Activated naive CD8-positive, alpha-beta T cell (primary cell): ENCODE results near the gene WDFY1.

Experiments
- H3K27ac Mint-ChIP-seq: one replicate; pipeline ENCODE4 v1.8.0; 2021; ENCODE audit warnings: mixed read lengths
- H3K27me3 Mint-ChIP-seq: one replicate; pipeline ENCODE4 v1.8.0; 2021; ENCODE audit warnings: mixed read lengths
- H3K36me3 Mint-ChIP-seq: one replicate; pipeline ENCODE4 v1.8.0; 2021; ENCODE audit warnings: mixed read lengths
- H3K4me1 Mint-ChIP-seq: one replicate; pipeline ENCODE4 v1.8.0; 2021; ENCODE audit warnings: low read depth, mixed read lengths
- H3K4me3 Mint-ChIP-seq: one replicate; pipeline ENCODE4 v1.8.0; 2021; ENCODE audit warnings: mild to moderate bottlenecking, mixed read lengths
- H3K9me3 Mint-ChIP-seq: one replicate; pipeline ENCODE4 v1.8.0; 2021; ENCODE audit warnings: low read depth, mixed read lengths

Gene WDFY1

DNA sequence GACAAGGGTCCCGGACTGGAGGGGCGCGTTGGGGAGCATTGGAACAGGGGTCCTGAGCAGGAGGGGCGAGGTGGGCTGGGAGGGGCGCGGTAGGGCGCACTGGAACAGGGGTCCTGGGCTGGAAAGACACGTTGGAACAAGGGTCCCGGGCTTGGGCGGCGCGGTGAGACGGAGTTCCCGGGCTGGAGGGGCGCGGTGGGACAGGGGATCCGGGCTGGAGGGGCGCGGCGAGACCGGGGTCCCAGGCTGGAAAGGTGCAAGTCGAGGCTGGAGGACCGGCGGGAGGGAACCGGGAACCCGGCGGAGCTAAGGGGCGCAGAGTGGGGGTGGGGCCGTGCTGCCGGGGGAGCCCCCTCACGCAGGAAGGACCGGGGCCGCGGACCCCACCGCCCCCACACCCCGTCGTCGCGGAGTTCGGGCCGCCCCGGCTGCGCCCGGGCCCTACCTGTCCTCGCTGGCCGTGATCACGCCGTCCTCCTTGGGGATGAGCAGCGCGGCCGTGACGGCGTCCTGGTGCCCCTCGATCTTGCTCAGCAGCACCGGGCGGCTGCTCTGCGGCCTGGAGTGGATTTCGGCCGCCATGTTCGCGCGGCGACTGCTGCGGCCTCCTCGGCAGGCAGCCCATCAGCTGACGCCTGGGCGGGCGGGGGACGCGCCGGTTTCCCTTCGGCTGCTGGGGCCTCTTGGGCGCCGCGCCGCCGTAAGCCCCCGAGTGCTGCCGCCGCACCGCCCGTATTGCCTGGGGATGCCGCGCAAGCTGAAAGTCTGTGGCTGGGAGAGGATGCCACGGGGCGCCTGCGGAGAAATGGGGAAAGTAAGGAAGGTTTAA, at the start of gene WDFY1:
Gene WDFY1, minus strand, starts transcription at position 633 of the 829 bp plus-strand sequence. Its CDS starts 51 bp downstream, at position 582.
- peaks cover 51% of the 10 kb centered on the region for H3K4me1 Mint-ChIP-seq
- H3K9me3 Mint-ChIP-seq = peaks cover 3% of the 10 kb centered on the region
- H3K36me3 Mint-ChIP-seq = peaks cover 4% of the 10 kb centered on the region

GRCh38 chr2:223994562-223995162, 49.5 kb upstream of the WDFY1 start:
- H3K36me3 Mint-ChIP-seq = peaks cover 7% of the 10 kb centered on the region
- peak overlapping the region; percentile 42 for H3K27ac Mint-ChIP-seq
- no peaks in the 10 kb centered on the region for H3K27me3 Mint-ChIP-seq
- H3K4me3 Mint-ChIP-seq = no peak overlapping the region
- no peaks in the 10 kb centered on the region for H3K9me3 Mint-ChIP-seq
- H3K4me1 Mint-ChIP-seq = peaks cover 9% of the 10 kb centered on the region

More for the DNA sequence above, at the start of gene WDFY1:
- Mint-ChIP-seq H3K4me3 (peak within 1 kb of the TSS; percentile 88), H3K27ac (peak within 1 kb of the TSS; percentile 83), H3K27me3 (no peaks in the 10 kb centered on the region)

- Mint-ChIP-seq H3K4me3 (no peak overlapping the region), H3K9me3 (no peaks in the 10 kb centered on the region), H3K27ac (no peak overlapping the region), H3K4me1 (peaks cover 9% of the 10 kb centered on the region), H3K27me3 (no peaks in the 10 kb centered on the region), H3K36me3 (peaks cover 9% of the 10 kb centered on the region)
Measured at GRCh38 chr2:223993634-223994232, 48.6 kb upstream of the WDFY1 start.

GRCh38 chr2:223991611-223992010, 46.5 kb upstream of the WDFY1 start:
- Mint-ChIP-seq H3K9me3 (no peaks in the 10 kb centered on the region), H3K4me1 (peaks cover 9% of the 10 kb centered on the region), H3K27me3 (no peaks in the 10 kb centered on the region)

GRCh38 chr2:223989856-223990232, 44.7 kb upstream of the WDFY1 start:
- Mint-ChIP-seq H3K36me3 (peaks cover 3% of the 10 kb centered on the region), H3K27ac (no peak overlapping the region), H3K4me1 (peaks cover 2% of the 10 kb centered on the region), H3K27me3 (no peaks in the 10 kb centered on the region), H3K4me3 (no peak overlapping the region), H3K9me3 (no peaks in the 10 kb centered on the region)

More at GRCh38 chr2:223991611-223992010, 46.5 kb upstream of the WDFY1 start:
- H3K27ac Mint-ChIP-seq = no peak overlapping the region
- H3K4me3 Mint-ChIP-seq = no peak overlapping the region
- H3K36me3 Mint-ChIP-seq = peaks cover 5% of the 10 kb centered on the region

- Mint-ChIP-seq H3K4me3 (no peak overlapping the region), H3K9me3 (no peaks in the 10 kb centered on the region), H3K27me3 (no peaks in the 10 kb centered on the region), H3K4me1 (no peaks in the 10 kb centered on the region), H3K36me3 (peaks cover 3% of the 10 kb centered on the region), H3K27ac (no peak overlapping the region)
Measured at GRCh38 chr2:223989206-223989855, 44.2 kb upstream of the WDFY1 start.

- H3K27me3 Mint-ChIP-seq = no peaks in the 10 kb centered on the region
- H3K36me3 Mint-ChIP-seq = peaks cover 4% of the 10 kb centered on the region
- H3K27ac Mint-ChIP-seq = no peak overlapping the region
- H3K4me3 Mint-ChIP-seq = no peak overlapping the region
- no peaks in the 10 kb centered on the region for H3K9me3 Mint-ChIP-seq
- H3K4me1 Mint-ChIP-seq = no peaks in the 10 kb centered on the region
Measured at GRCh38 chr2:223981241-223981640, 36.1 kb upstream of the WDFY1 start.

GRCh38 chr2:223980803-223981202, 35.7 kb upstream of the WDFY1 start:
- H3K9me3 Mint-ChIP-seq = no peaks in the 10 kb centered on the region
- peaks cover 4% of the 10 kb centered on the region for H3K36me3 Mint-ChIP-seq
- H3K27ac Mint-ChIP-seq = no peak overlapping the region
- H3K27me3 Mint-ChIP-seq = no peaks in the 10 kb centered on the region
- H3K4me1 Mint-ChIP-seq = no peaks in the 10 kb centered on the region
- H3K4me3 Mint-ChIP-seq = no peak overlapping the region

DNA sequence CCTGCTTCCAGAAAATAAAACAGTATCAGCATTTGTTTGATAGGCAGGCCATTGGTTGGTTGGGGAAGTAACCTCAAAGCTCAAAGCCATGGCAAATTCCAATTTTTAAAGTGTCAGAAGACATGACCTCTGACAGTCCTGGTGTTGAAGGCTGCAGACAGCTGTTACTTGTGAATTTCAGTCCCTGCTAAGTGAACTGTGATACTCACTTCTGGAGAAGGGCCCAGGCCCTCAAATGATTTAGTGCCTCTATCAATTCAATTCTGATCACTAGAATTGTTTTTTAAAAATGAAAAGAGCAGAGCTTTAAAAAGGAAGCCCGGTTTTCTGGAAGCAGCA, 35.2 kb upstream of the WDFY1 start:
- Mint-ChIP-seq H3K36me3 (peaks cover 8% of the 10 kb centered on the region), H3K27me3 (no peaks in the 10 kb centered on the region), H3K9me3 (no peaks in the 10 kb centered on the region), H3K4me3 (no peak overlapping the region), H3K27ac (no peak overlapping the region), H3K4me1 (no peaks in the 10 kb centered on the region)

DNA sequence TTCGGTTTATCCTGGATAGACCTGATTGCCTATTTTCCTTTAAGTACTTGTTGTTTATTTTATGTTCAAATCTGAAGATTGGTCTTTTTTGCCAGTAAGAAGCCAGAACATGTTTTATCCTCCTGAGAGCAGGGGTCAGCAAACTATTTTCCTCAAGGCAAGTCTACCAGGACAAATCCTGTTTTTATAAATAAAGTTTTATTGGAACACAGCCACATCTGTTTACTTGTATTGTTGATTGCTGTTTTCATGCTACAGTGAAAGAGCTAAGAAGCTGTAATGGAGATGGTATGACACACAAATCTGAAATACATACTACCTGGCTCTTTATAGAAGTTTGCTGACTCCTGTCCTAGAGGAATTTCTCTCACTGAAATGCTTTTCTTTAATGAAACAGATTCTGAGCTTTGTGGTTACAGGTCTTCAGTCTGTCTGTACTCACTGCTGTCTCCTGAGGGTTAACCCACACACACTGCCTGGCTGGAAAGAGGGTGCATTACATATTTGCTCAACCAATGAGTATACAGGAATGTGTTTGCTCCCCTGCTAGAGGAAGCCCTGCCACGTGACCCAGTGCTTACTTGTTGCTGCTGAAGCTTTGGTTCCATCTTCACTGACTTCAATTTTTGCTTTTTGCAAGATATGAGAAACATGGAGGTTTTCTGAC, 34.7 kb upstream of the WDFY1 start:
- no peaks in the 10 kb centered on the region for H3K4me1 Mint-ChIP-seq
- no peaks in the 10 kb centered on the region for H3K27me3 Mint-ChIP-seq
- no peak overlapping the region for H3K4me3 Mint-ChIP-seq
- H3K9me3 Mint-ChIP-seq = no peaks in the 10 kb centered on the region
- peaks cover 8% of the 10 kb centered on the region for H3K36me3 Mint-ChIP-seq
- H3K27ac Mint-ChIP-seq = no peak overlapping the region

DNA sequence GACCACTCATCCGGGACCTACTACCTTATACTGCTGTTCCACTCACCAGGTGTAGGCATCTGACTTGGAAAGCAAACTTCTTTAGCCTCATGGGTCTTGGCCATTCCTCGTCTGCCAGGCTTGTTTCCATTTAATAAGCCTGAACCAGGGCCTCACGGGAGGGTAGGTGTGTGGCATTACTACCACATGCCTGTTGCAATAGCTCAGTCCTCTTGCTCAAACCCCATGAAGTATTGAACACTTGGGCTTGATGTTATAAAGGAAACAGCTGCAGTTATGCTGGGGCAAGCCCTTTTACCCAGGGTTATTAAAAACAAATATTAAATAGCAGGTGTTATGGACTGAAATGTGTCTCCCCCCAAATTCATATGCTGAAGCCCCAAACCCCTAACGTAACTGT, 33.3 kb upstream of the WDFY1 start:
- Mint-ChIP-seq H3K4me3 (no peak overlapping the region), H3K4me1 (no peaks in the 10 kb centered on the region), H3K36me3 (peaks cover 6% of the 10 kb centered on the region), H3K27me3 (no peaks in the 10 kb centered on the region), H3K27ac (no peak overlapping the region), H3K9me3 (no peaks in the 10 kb centered on the region)

GRCh38 chr2:223976635-223977226, 31.6 kb upstream of the WDFY1 start:
- peaks cover 6% of the 10 kb centered on the region for H3K36me3 Mint-ChIP-seq
- no peaks in the 10 kb centered on the region for H3K4me1 Mint-ChIP-seq
- H3K4me3 Mint-ChIP-seq = no peak overlapping the region
- no peaks in the 10 kb centered on the region for H3K9me3 Mint-ChIP-seq
- no peak overlapping the region for H3K27ac Mint-ChIP-seq
- no peaks in the 10 kb centered on the region for H3K27me3 Mint-ChIP-seq

- no peaks in the 10 kb centered on the region for H3K27me3 Mint-ChIP-seq
- no peak overlapping the region for H3K27ac Mint-ChIP-seq
- H3K4me3 Mint-ChIP-seq = no peak overlapping the region
- H3K9me3 Mint-ChIP-seq = no peaks in the 10 kb centered on the region
- H3K36me3 Mint-ChIP-seq = peaks cover 6% of the 10 kb centered on the region
- H3K4me1 Mint-ChIP-seq = peaks cover 4% of the 10 kb centered on the region
Measured at GRCh38 chr2:223973606-223974005, 28.5 kb upstream of the WDFY1 start.

GRCh38 chr2:223972656-223973102, 27.5 kb upstream of the WDFY1 start:
- Mint-ChIP-seq H3K27me3 (no peaks in the 10 kb centered on the region), H3K4me3 (no peak overlapping the region), H3K27ac (no peak overlapping the region), H3K36me3 (peaks cover 6% of the 10 kb centered on the region), H3K4me1 (peaks cover 4% of the 10 kb centered on the region), H3K9me3 (no peaks in the 10 kb centered on the region)
